Measurements from ENCODE around the gene RNASE1. TPM values are rescaled to one million over a fixed set of nuclear protein-coding genes. Genes with fewer than 3 reads are reported as not detected.
A peak's percentile ranks its signal among the peaks of the same experiment; 100 is the strongest.

The RNASE1 gene
- total RNA-seq, 2 donors from 2014 or later, result 537 to 922 TPM

DNA sequence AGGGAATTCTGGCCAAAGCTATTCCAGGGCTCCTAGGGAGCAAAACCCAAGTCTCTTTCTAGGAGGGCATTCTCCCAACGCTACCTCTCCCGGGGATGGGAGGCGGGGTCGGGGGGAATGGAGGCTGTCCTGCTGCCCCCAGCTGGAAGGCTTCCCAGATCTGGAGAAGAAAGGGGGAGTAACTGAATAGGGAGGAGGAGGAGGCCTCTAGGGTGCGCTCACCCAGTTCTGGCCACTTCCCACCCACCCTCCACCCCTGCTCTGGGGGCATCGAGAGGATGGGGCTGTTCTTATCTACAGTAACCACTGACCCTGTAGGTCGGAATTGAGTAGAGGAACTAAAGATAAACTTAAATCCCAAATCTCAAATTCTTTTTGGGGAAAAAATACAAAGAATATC is 579 bp upstream of the RNASE1 start:
- TF ChIP-seq CTCF (IDR thresholded peaks at IDR 0.05), result no peak
- no peak overlapping the region for H3K4me3 ChIP-seq
- DNase-seq (ENCODE audit: low spot score), result no peak

GRCh38 chr14:20801726-20802125 is 918 bp downstream of the RNASE1 start:
- Histone ChIP-seq H3K27me3 (replicated peaks; ENCODE audit: insufficient read depth) (no peaks in the 10 kb centered on the region), H3K27ac (peak overlapping the region in 1 of 2 donors; percentile 18), H3K4me1 (ENCODE audit: control insufficient read depth in 1 of 2, low read depth in 2 of 2) (no peaks in the 10 kb centered on the region), H3K36me3 (no peaks in the 10 kb centered on the region), H3K4me3 (peak overlapping the region; percentile 62), H3K9me3 (no peaks in the 10 kb centered on the region)
- no peak for TF ChIP-seq CTCF (IDR thresholded peaks at IDR 0.05)
- no peak for ATAC-seq (ENCODE audit: insufficient number of reproducible peaks, low FRiP score, low read depth)
- DNase-seq (ENCODE audit: low spot score), result no peak

More for the DNA sequence above, 579 bp upstream of the RNASE1 start:
- H3K27me3 ChIP-seq (replicated peaks; ENCODE audit: insufficient read depth), result no peaks in the 10 kb centered on the region
- ATAC-seq (ENCODE audit: insufficient number of reproducible peaks, low FRiP score, low read depth), result no peak
- H3K27ac ChIP-seq, result no peak overlapping the region
- H3K9me3 ChIP-seq, result no peaks in the 10 kb centered on the region
- no peaks in the 10 kb centered on the region for H3K4me1 ChIP-seq (ENCODE audit: control insufficient read depth in 1 of 2, low read depth in 2 of 2)
- H3K36me3 ChIP-seq, result no peaks in the 10 kb centered on the region

DNA sequence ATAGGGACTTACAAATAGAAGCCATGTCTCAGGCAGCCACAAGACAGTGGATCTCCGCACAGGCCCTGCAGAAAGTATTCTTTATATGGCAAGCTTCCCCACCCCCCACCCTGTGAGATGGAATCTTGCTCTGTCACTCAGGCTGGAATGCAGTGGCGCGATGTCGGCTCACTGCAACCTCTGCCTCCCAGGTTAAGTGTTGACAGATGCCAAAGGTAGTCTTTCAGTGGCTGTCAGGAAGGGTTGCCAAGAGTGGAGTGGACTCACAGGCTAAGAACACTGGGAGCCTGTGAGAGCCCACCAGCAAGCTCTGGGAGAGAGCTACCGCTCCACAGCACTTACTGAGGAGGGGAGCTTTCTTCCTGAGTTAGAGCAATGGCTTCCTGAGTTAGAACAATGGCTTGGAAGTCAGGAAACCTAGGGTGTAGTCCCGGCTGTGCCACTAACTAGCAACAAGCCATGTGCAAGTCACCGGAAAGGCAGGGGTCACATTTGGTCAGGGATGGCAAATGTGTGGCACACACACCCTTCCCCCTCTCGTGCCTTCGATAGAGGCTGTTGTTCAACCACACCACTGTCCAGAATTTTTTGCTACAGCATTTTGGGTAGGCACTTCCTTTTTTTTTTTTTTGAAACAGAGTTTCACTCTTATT is 2.6 kb downstream of the RNASE1 start:
- DNase-seq (ENCODE audit: low spot score) (no peak), ATAC-seq (ENCODE audit: insufficient number of reproducible peaks, low FRiP score, low read depth) (no peak)
- TF ChIP-seq CTCF (IDR thresholded peaks at IDR 0.05), result no peak
- Histone ChIP-seq H3K36me3 (no peaks in the 10 kb centered on the region), H3K9me3 (no peaks in the 10 kb centered on the region), H3K27ac (peak overlapping the region in 1 of 2 donors; percentile 31), H3K4me3 (peak overlapping the region; percentile 62), H3K4me1 (ENCODE audit: control insufficient read depth in 1 of 2, low read depth in 2 of 2) (no peaks in the 10 kb centered on the region), H3K27me3 (replicated peaks; ENCODE audit: insufficient read depth) (no peaks in the 10 kb centered on the region)

- no peaks in the 10 kb centered on the region for H3K4me1 ChIP-seq (ENCODE audit: control insufficient read depth in 1 of 2, low read depth in 2 of 2)
- H3K27ac ChIP-seq, result peak overlapping the region in 1 of 2 donors; percentile 31
- ATAC-seq (ENCODE audit: insufficient number of reproducible peaks, low FRiP score, low read depth), result no peak
- H3K9me3 ChIP-seq, result no peaks in the 10 kb centered on the region
- DNase-seq (ENCODE audit: low spot score), result no peak
- TF ChIP-seq CTCF (IDR thresholded peaks at IDR 0.05), result no peak
- H3K4me3 ChIP-seq, result peak overlapping the region; percentile 62
- H3K36me3 ChIP-seq, result no peaks in the 10 kb centered on the region
- H3K27me3 ChIP-seq (replicated peaks; ENCODE audit: insufficient read depth), result no peaks in the 10 kb centered on the region
Measured at GRCh38 chr14:20799456-20799891, 3.2 kb downstream of the RNASE1 start.

DNA sequence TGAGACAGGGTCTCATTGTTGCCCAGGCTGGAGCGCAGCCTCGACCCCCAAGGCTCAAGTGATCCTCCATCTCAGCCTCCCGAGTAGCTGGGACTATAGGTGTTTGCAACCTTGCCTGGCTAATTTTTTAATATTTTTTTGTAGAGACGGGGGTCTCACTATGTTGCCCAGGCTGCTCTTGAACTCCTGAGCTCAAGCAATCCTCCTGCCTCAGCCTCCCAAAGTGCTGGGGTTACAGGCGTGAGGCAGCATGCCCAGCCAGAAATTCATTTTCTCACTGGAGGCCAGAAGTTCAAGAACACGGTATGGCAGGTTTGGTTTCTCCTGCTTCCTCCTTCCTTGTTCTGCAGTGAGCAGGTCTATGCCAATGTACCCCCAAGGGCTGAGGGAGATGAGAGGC is 3.7 kb downstream of the RNASE1 start:
- no peaks in the 10 kb centered on the region for H3K4me1 ChIP-seq (ENCODE audit: control insufficient read depth in 1 of 2, low read depth in 2 of 2)
- H3K4me3 ChIP-seq, result peak overlapping the region; percentile 62
- no peaks in the 10 kb centered on the region for H3K27me3 ChIP-seq (replicated peaks; ENCODE audit: insufficient read depth)
- no peaks in the 10 kb centered on the region for H3K36me3 ChIP-seq
- H3K27ac ChIP-seq, result peak overlapping the region in 1 of 2 donors; percentile 31
- DNase-seq (ENCODE audit: low spot score) (no peak), ATAC-seq (ENCODE audit: insufficient number of reproducible peaks, low FRiP score, low read depth) (no peak)
- TF ChIP-seq CTCF (IDR thresholded peaks at IDR 0.05), result no peak
- H3K9me3 ChIP-seq, result no peaks in the 10 kb centered on the region

All from thoracic aorta (tissue), 2 donors.